GM10248 (cell line): ENCODE data around the gene RFPL1.
A peak's percentile ranks its signal among the peaks of the same experiment; 100 is the strongest.

Source experiments
- CTCF ChIA-PET: fragments of 300-600 bp; sonication (Branson Sonifier 250); formaldehyde crosslinking; extraction: SDS; loops from one replicate; lab custom pipeline; 2021; ENCODE audit warnings: antibody characterized with exemption; lab: Yijun Ruan, JAX
- POLR2A ChIA-PET: fragments of 350-650 bp; sonication (Branson Sonifier 250); formaldehyde crosslinking; extraction: SDS; loops from one replicate; lab custom pipeline; 2020; ENCODE audit warnings: antibody characterized with exemption; lab: Yijun Ruan, JAX
- DNase-seq: peaks from one replicate; pipeline ENCODE4 v3.0.0; 2012; ENCODE audit errors: extremely low spot score
- TF ChIP-seq, protein P1 (sequence below): IDR thresholded peaks from 2 replicates; pipeline ENCODE4 v1.5.1; 2012; ENCODE audit warnings: mild to moderate bottlenecking, low read depth; ENCODE audit errors: extremely low read depth, missing control alignments, control extremely low read depth

RFPL1 gene

DNA sequence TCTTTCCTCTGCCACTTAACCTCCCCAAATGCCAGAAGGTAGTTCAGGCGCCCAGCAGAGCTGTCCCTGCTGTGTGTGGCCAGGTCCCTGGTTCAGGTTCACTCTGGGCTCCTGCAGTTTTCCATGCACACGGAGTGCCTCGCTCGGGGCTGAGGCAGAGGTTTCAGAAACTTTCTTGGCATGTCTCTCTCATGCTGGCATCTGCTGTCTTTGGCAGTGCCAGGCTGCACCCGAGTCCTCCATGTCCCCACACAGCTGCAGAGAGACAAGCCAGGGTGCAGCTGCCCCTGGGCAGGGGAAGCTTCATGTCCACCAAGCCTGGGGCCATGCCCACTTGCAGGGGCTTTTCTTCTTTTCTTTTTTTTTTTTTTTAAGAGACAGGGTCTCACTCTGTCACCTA lies 34.6 kb downstream of the RFPL1 start:
- POLR2A ChIA-PET = no interaction called here
- TF ChIP-seq, protein P1, sequence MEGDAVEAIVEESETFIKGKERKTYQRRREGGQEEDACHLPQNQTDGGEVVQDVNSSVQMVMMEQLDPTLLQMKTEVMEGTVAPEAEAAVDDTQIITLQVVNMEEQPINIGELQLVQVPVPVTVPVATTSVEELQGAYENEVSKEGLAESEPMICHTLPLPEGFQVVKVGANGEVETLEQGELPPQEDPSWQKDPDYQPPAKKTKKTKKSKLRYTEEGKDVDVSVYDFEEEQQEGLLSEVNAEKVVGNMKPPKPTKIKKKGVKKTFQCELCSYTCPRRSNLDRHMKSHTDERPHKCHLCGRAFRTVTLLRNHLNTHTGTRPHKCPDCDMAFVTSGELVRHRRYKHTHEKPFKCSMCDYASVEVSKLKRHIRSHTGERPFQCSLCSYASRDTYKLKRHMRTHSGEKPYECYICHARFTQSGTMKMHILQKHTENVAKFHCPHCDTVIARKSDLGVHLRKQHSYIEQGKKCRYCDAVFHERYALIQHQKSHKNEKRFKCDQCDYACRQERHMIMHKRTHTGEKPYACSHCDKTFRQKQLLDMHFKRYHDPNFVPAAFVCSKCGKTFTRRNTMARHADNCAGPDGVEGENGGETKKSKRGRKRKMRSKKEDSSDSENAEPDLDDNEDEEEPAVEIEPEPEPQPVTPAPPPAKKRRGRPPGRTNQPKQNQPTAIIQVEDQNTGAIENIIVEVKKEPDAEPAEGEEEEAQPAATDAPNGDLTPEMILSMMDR = no peak
- DNase-seq = no peak
- CTCF ChIA-PET = interaction anchor here (1.3 to 2.2 kb wide), 2 partner anchors 14 to 52 kb away, joined by 3 to 6 read pairs; no protein-coding TSS in a partner anchor

DNA sequence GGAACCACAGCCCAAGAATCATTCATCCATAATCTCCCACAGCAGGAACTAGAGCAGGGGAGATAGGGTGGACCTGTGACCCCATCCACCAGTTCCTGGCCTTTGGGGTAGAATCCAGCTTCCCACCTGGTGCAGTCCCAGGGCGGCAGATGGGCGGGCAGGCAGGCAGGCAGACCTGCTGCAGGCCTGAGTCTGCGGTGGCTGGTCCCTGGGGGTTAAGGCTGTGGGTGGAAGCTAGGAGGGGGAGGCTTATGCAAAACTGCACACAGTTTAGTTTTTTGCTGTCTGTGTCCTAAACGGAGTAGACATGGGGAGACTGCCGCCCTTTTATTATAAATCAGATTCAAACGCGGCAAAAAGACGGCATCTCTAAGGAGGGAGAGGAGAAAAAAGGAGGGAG lies 37.2 kb downstream of the RFPL1 start:
- ChIA-PET POLR2A (interaction anchor here (0.6 kb wide), 1 partner anchor 50 kb away, joined by 4 read pairs; no protein-coding TSS in a partner anchor), CTCF (interaction anchor here (1.1 kb wide), 1 partner anchor 11 kb away, joined by 4 read pairs; no protein-coding TSS in a partner anchor)
- peak; percentile 51 for DNase-seq
- TF ChIP-seq, protein P1 = no peak

DNA sequence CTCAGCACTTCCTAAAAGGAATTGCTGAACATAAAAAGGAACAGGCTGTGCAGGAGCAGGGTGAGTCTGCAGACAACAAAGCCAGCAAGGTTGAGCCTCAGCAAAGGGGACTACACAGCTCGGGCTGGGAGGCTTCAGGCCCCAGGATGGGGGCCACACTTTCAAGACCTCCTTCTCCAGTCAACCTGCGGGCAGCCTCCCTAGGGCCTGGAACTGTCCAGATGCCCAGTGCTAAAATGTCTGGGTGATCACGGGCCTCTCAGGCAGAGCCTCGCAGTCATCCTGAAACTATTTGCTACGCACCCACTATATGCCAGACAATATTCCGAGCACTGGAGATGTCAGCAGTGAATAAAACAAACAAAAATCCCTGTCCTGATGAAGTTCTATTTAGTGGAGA lies 37.7 kb downstream of the RFPL1 start:
- DNase-seq = no peak
- ChIA-PET POLR2A (no interaction called here), CTCF (interaction anchor here (1.9 kb wide), 1 partner anchor 11 kb away, joined by 4 read pairs; no protein-coding TSS in a partner anchor)
- TF ChIP-seq, protein P1 = no peak

DNA sequence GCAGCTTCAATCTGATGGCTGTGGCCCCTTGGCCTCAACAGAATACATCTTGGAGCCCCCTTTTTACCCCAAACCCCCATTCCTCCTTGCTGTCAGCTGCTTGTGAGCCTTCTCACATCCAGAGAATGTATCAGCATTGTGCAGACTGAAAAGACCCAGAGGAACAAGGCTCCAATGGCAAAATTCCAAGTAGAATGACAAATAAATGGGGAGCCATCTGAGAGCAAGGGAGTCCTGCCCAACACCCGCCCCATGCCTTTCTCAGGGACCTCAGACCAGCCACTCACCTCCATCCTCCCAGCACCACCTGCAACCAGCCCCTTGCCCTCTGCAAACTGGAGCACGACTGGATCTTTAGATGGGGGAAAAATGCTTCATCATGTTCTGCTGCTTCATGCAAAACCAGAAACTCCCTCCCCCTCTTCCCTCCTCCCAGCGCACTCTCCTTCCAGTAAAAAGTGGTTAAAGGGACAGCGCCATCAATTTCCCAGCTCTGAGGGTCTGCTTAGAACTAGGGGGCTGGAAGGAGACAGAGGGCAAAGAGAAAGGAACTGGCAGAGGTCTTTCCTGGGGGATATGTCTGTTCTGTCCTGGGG lies 39.4 kb downstream of the RFPL1 start:
- no peak for DNase-seq
- TF ChIP-seq, protein P1 = no peak
- CTCF ChIA-PET = interaction anchor here (1.9 kb wide), 1 partner anchor 9 kb away, joined by 4 read pairs; no protein-coding TSS in a partner anchor
- POLR2A ChIA-PET = no interaction called here

DNA sequence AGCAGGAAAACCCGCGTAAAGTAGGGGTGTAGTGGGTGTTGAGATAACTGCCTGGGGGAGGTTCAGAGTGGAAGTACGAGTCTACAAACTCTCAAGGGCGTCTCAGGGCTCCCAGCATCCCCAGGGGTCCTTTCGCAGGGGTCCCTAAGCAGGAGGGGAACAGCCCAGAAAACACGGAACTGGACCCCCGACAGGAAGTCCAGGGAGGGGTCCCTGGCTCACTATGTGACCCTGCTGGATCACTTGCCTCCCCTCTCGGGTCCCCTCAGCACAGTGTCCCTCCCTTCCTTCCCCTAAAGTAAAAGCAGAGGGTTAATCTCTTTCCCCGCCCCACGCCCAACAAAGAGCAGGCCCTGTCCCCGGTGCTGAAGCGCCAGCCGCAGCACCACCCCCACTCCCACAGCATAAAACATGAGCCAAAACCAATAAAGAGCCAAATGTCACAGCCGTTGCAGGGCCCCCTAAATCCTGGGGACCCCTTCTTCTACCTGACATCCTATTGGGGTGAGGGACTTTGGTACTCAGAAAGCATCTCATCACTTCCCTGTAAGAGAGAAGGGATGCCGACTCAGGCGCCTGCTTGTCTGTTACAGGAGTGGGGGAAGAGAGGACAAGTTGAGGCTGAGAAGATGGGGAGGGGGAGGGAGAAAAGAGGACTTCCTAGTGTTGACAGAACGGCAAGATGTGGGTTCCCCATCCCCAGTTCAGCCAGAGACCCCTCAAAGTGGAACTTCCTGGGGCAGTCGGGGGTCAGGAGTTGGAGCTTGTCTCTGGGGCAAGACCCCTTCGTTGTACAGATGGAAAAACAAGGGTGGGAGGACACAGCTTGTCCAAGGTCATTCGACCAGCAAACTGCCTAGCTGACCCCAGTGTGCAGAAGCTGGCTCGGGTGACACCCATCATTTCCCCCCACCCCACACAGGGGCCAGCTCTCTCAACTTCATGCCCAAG lies 40.2 kb downstream of the RFPL1 start:
- TF ChIP-seq, protein P1 = no peak
- no peak for DNase-seq
- ChIA-PET POLR2A (no interaction called here), CTCF (no interaction called here)

DNA sequence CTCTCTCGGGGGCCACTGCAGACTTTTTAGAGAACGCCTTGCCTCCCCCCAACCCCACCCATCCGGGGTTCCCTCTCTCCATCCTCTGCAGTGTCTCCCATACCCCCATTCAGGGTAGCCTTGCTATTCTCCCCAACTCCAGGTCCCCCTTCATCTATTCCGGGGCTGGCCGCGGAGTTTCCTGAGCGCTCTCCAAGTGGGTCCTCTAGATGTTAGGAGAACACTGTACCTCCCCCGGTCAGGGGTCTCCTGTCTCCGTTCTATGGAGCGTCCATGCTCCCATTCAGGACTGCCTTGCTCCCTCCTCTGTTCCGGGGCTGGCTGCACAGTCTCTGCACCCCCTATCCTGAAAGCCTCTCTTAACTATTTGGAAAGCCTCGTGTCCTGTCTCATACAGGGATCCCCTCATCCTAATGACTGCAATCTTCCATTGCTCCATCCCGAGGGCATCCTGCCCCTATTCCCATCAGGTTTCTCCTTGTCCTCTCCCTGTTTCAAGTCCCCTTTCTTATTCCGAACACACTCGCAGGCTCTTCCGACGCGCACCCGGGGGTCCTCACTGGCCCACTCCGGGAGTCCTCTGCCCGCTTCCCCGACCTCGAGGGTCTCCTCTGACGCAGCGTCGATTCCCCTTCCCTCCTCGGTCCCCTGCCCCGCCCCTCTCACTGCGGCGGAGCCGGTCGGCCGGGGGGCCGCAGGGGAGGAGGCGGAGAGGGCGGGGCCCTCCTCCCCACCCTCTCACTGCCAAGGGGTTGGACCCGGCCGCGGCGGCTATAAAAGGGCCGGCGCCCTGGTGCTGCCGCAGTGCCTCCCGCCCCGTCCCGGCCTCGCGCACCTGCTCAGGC lies 41.3 kb downstream of the RFPL1 start, which contains the start of gene NEFH:
Gene NEFH, plus strand, starts transcription at position 802 of the 845 bp plus-strand sequence. CDS start 45 bp downstream, outside the sequence.
- TF ChIP-seq, protein P1 = no peak
- POLR2A ChIA-PET = no interaction called here
- DNase-seq = no peak
- CTCF ChIA-PET = no interaction called here
